Measurements from ENCODE around the gene ZNF710.
A peak's percentile ranks its signal among the peaks of the same experiment; 100 is the strongest.

Gene ZNF710

DNA sequence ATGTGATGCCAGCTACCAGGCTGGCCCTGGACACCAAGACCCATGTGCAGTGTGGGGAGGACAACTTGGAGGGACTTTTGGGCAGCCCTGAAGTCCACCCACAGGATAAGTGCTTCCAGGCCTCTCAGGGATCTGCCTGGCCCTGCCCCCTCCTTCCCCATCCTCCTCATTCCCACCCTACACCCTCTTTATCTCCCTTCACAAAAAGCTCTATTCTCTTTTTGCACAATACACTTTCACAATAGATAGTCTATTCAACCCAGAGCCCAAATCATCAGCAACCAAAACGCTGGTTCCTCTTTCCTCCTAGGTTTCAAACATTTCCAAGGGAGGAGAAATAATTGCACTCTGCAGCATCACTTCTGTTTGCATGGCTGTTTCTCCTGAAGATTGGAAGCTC is 7.8 kb upstream of the ZNF710 start:
- no peak for DNase-seq (ENCODE audit: low read depth)

DNA sequence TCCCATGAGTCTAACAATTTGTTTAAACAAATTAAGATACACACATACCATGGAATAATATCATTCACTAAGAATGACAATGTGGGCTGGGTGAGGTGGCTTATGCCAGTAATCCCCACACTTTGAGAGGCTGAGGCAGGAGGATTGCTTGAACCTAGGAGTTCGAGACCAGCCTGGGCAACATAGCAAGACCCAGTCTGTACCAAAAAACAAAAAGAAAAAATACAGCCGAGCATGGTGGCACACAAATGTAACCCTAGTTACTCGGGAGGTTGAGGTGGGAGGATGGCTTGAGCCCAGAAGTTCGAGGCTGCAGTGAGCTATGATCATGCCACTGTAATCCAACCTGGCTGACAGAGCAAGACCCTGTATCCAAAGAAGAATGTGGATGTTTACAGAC is 4.0 kb upstream of the ZNF710 start:
- DNase-seq (ENCODE audit: low read depth): no peak

DNA sequence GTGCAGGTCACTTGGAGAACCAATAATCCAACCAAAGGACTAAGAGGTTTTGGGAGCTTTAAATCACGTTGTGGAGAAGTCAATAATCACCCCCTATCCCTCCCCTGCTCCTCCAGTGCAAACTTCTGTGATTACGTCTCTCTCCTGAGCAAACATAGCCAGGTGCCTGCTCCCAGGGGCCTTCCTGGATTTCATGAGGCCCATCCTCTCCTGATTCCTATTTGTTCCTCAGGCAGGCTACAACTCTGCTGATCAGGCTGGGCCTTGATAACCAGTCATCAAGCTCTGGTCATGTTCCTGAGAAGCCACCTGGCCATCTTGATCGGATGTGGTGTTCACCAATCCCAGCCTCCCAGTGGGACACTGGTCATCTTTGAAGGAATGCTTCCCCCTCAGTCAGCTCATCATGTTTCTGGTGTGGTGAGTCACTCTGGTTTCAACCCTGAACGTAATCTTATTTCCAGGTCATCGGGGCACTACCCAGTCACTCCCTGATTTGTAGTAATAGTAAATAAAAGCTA is 2.9 kb upstream of the ZNF710 start:
- DNase-seq (ENCODE audit: low read depth): peak; percentile 12

DNA sequence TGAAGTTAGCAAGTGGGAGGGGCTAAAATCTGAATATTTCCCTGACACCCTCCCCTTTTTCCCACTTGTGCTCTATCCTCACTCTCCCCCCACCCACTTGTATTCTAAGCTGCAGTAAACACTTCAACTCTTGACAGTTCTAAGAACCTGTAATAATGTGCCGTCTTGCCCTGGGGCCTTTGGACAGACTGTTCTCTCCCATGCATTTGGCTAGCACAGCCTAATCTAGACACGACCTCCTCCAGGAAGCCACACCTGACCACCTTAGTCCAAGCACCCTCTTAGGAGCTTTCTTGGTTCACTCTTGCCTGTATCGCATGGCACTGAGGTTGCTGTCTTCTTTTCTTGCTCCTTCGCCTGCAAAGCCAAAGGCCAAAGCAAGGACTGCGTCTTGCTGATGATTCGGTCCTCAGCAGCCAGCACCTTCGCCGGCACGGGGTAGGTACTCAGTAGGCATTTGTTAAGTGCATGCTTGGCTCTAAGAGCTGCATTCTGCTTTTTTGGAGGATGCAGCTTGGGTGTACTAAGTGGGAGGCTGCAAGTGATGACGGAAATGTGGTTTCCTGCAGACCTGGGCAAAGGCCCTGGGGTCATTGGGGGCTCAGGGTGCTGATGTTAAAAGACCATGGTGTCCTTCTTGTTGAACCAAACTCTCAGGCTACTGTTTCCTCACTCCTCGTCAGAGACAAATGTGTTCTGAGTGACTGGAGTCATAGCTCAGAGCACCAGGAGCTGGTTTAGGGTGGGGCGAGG is 2.0 kb upstream of the ZNF710 start:
- DNase-seq (ENCODE audit: low read depth): no peak

DNA sequence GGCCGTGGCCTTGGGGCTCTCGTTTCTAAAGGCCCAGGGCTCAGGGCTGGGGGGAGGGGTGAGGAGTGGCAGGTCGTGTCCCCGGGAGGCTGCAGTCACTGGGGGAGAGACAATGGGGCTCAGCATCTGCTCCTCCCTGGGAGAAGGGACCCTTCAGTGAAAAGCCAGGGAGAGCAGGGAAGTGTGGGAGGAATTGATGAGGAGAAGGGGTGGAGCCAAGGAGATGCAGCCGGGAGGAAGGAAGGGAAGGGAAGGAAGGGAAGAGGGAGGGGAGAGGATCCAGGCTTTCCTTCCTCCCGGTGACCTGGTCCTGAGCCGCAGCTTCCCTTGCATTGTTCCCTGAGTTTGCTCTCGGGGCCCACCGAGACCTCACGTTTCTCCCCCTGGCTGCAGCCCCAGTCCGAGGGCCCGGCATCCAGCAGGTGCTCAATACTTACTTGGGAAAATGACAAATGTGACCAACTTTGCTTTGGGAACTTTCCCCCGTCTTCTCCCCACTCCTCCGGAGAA is 1.4 kb upstream of the ZNF710 start:
- peak; percentile 31 for DNase-seq (ENCODE audit: low read depth)

DNA sequence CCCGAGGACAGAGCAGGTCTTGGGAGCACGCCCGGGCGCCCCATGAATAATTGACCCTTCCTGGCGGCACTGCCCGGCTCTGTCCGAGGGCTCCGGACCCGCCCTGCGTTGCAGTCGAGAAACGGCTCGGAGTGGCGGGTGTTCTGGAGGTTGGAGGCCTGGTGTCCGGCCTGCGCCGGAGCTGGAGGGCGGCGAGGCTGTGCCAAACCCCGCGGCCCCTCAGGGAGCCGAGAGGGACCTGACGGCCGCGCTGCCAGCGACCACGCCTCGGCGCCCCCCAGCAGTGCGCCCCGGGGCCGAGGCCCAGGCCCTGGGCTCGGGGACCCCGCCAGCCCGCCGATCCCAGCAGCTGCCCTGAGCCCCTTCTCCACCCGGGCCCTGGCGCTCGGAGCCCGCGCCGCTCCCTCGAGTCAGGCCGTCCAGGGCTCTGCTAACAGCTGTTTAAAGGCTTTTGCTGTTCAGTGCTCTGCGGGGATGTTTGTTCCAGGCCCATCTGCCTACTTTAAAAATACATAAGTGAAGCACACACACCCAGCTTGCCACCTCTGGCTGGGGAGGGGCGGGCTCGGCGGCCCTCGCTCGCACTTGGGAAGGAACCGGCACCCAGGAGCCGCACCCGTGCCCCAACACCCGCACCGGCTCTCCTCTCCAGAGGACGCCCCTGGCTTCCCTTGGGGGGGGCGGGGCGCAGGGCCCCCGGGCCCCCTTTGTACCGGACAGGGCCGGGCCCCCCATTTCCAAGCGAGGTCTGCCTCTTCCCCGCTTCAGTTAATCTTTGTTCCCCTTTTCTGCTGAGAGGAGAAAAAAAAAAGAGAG is 730 bp upstream of the ZNF710 start:
- no peak for DNase-seq (ENCODE audit: low read depth)

DNA sequence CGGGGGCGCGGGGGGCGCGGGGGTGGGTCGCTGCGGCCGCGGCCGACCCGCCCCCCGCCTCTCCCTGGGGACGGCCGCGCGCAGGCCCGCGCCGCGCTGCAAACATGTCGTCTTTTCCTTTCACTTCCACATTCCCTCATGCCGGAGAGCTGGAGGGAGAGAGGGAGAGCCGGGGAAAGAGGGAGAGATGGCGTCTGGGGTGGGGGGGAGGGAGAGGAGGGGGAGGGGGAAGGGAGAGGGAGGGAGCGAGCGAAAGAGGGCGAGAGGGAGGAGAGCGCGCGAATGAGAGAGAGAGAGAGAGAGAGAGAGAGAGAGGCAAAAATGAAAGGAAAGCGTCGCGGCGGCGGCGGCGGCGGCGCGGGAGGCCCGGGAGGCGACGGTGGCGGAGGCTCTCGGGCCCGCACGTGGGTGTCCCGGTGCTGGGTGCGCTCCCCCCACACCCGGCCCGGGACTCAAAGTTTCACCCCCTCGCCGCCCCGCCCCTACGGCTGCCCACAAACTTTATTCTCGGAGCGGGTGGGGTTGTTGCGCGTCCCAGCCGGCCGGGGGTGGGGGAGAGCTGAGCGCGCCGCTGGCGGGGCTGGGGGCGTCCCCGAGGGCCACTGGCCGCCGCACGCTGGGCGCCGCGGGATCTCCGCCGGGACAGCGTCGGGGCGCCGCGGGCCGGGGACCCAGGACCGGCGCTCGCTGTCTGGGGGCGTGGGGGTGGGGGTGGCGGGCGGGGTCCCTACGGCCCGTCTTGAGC is 731 bp downstream of the ZNF710 start:
- peak; percentile 74 for DNase-seq (ENCODE audit: low read depth)

DNA sequence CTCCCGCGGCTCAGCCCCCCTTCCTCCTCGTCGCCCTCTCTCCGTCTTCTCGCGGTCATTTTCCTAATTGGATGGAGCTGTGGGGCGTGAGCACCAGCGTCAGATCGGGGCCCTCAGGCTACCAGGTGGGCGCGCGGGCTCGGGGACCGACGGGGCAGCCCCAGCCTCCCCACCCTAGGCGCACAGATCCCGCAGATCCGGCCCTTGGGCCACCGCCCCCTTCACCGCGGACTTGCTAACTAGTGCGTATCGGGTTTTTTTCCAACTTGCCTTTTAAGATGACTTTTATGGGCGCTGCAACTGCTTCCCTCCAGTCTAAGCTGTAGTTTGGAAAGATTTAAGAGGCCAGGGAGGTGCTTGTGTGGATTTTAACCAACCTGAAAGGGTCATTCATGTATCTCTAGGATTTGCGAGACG is 1.3 kb downstream of the ZNF710 start:
- DNase-seq (ENCODE audit: low read depth): peak; percentile 43

DNA sequence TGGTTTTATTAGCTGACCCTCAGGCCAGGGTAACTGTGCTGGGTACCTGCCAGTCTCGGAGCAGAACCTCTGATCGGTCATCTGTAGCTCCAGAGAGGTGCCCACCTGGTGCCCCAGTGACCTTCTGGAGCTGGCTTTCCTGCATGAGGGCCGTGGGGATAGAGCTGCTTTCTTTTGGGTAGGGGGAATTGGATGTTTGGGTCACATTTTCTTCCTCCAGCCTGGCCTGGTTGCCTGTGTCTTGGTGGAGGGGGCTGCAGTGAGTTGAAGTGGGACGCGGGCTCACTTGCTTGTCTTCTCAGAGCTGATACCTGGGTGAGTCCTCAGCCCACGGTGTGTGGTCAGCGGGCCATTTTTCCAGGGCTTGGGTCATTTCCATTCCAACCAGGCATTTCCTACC is 2.6 kb downstream of the ZNF710 start:
- DNase-seq (ENCODE audit: low read depth): no peak

DNA sequence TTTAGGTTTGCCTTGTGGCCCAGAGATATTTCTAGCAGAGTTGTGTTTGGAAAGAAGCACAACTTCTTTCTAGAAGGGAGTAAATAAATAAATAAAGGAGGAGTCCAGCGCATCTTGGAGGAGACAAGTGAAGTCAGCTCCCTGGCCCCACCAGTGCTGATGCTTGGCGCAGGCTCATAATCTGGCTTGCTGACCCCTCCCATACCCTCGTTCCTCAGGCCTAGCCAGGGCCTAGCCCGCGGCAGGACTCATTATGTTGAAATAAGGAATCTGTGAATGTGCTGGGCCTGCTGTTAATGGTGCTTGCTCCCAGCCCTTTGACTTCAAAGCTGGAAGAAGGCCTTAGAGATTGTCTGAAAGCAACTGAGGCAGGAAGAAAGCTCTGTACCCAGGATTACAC is 3.1 kb downstream of the ZNF710 start:
- peak; percentile 38 for DNase-seq (ENCODE audit: low read depth)

DNA sequence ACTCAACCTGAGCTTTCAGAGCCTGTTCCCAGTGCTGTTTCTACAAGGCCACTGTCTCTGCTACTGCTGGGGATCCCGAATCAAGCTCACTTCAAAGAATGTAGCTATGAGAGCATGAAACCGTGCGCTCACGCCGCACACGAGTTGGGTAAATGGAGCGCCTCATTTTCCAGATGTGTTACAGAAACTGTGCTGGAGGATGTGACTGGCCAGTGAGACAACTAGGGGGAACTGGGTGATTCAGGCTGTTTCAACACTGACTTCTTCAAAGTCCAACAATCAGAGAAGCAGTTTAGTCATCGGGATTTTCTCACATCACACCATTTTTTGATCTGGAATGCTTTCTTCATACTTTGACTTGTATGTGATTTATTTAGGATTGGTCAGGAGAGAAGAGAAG is 3.5 kb downstream of the ZNF710 start:
- DNase-seq (ENCODE audit: low read depth): peak; percentile 94

DNA sequence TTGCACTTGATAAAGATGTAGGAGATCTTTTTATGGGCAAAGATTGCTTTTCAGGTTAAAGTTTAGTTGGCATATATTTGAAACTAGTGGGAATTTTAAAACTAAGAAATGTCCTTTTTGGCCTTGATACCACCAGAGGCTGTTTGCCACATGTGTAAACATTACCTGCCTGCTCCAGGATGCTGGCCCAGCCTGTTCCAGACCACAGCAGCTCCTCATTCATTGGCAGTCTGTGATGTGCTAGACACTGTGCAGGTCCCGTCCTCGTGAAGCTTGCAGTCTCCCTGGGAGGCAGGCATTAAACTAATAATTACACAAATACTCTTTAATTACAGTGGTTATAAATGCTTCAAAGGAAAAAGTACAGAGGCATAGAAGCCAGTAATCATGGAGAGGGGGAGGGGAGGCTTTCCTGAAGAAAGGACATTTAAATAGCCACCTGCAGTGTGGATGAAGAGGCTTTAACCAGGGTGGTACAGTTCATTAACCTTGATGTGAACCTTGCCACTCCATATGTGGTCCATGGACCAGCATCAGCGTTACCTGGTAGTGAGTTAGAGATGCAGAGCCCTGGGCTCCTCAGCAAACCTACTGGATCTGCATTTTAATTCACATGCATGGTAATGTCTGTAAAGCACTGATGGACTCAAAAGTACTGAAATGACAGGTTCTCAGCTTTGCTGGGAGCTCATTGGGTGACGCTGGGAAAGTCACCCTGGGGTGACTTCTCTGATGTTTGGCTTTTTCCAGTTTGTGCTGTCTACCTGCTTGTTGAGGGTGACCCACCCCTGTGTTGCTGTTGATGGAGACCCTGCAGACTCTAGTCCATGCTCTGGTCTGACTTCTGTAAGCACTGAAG is 5.3 kb downstream of the ZNF710 start:
- DNase-seq (ENCODE audit: low read depth): no peak

DNA sequence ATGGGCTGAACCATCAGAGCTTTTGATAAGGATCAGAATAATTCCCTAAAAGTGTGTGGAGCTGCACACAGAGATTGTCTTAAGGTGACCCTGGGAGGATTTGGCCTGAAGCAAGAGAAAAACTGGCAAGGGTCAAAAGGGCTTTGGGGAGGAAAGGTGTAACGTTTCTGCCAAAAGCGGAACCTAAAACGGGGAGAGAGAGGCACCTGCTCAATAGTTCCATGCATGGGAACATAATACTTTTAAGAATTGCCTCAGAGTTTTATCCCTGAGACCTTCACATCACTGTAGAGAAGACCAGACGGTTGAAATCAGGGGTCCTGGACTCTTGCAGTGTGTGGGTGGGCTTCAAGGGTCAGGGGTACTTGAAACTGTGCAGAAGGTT is 5.9 kb downstream of the ZNF710 start:
- no peak for DNase-seq (ENCODE audit: low read depth)

DNA sequence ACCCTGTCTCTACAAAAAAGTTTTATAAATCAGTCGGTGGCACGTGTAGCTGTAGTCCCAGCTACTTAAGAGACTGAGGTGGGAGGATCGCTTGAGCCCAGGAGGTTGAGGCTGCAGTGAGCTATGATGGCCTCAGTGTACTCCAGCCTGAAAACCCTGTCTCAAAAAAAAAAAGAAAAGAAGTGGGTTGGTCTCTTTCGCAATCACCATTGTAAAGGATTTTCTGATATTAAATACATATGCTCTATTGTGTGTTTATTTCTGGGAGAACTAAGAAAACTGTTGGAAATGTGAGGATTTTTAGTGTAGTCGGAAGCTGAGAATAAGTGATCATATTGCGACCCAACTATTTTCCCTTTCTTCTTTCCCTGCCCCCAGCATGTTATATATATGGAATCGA is 7.5 kb downstream of the ZNF710 start:
- no peak for DNase-seq (ENCODE audit: low read depth)

DNA sequence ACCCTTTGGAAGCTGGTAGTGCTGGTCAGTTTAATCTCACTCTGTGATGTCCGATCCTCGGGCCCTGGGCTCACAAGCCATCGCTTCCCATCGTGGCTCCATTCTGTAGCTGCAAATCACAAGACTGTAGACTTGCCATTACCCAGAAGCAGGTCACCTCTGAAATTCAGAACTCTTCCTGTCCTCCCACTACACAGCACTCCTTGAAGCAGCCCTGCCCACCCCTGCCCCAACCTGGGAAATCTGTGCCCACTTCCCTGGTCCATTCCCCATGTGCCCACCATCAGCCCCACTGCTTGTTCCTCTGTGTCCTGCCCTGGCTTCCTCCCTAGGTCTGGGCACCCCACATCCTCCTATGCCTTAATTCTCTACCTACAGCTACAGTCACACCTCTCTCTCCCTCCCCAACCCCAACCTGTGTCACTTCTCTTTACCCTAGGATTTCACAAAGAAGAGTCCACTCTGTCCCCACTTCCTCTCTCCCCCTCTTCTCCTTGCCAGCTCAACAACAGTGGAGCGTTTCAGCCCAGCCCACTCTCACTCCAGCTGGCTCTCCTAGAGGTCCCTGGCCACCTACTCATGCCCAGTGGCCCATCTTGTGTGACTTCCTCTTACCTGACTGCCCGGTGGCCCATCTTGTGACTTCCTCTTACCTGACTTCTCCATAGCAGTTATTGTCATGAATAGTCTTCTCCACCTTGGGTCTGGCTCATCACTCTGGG is 8.3 kb downstream of the ZNF710 start:
- DNase-seq (ENCODE audit: low read depth): no peak

DNA sequence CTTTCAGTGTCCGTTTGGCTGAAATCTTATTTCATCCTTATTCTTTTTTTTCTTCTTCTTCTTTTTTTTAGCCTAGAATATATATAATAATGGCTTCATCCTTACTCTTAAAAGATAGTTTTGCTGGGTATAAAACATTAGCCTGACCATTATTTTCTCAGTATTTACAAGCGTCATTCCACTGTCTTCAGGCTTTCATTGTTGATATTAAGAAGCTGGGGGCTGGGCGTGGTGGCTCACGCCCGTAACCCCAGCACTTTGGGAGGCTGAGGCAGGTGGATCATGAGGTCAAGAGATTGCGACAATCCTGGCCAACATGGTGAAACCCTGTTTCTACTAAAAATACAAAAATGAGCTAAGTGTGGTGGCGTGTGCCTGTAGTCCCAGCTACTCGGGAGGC is 10.6 kb downstream of the ZNF710 start:
- DNase-seq (ENCODE audit: low read depth): no peak

DNA sequence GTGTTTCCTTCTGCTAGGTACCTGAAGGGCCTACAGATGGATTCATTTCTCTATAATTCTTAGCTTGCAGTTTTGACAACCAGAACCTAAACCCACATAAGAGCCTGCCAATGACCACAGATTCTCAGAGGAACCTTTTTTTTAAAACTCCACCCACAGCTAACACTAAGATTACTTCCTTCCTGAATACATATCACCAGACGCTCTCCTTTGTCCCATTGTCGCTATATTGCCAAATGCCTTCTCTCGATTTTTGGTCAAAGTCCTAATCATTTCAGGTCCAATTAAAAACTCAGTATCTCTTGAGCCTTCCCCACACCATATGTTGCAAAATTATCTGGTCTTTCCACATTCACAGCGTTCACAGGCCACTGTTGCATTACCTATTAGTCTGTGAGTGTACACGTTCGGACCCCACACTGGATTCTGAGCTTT is 12.4 kb downstream of the ZNF710 start:
- DNase-seq (ENCODE audit: low read depth): no peak

DNA sequence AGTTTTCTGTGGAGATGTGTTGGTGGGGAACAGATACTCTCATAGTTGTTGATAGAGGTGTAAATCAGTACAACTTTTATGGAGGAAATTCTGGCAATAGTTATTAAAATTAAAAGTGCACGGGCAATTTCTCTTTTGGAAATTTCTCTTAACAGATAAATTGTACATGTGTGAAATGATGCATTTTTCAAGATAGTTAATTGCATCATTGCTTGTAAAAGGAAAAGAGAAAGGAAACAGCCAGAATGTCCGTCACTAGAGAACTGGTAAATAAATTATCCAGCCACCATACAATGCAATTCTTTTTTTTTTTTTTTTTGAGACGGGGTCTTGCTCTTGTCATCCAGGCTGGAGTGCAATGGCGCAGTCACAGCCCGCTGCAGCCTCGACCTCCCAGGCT is 14.2 kb downstream of the ZNF710 start:
- no peak for DNase-seq (ENCODE audit: low read depth)

DNA sequence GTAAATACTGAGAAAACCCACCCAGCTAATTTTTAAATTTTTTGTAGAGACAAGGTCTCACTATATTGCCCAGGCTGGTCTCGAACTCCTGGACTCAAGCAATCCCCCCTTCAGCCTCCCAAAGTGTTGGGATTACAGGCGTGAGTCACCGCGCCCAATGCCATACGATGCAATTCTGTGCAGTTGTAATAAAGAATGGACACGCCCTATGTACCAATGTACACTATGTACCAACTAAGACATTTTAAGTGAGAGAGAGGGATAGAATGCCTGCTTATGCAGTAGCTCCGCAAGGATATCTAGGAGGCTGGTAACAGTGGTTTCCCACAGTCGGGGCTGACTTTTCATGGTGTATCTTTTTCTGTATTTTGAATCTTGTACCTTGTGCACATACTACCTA is 14.6 kb downstream of the ZNF710 start:
- no peak for DNase-seq (ENCODE audit: low read depth)

DNA sequence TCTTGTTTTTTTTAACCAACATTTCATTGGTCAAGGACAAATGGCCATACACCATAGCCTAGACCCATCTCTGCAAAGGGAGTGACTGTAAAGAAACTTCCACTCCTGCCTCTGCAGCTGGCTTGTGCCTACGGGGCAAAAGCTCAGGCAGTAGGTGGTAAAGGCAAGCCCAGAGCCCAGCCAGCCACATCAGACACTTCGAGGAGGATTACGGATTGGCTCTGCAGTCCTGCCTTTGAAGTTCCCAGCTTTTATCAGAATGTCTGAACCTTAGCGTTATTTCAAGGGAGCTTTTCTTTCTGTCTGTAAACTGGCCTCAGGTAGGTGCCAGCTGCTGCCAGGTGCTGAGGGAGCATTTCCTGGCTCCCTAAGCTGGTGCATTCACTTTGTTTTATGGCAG is 15.6 kb downstream of the ZNF710 start:
- no peak for DNase-seq (ENCODE audit: low read depth)
